GM21576 (cell line): ENCODE data around the gene TANGO2.

Experiments
- ATAC-seq: cut with Tn5 transposase; IDR thresholded peaks from one replicate; pipeline ENCODE4 v1.9.1; 2021; ENCODE audit warnings: mild to moderate bottlenecking, moderate library complexity; ENCODE audit not compliant: unreplicated experiment

The TANGO2 gene

GRCh38 chr22:20024650-20025397 lies 3.9 kb downstream of the TANGO2 start:
- no peak for ATAC-seq

GRCh38 chr22:20025401-20026203 lies 4.7 kb downstream of the TANGO2 start:
- ATAC-seq, result no peak

- no peak for ATAC-seq
Measured at GRCh38 chr22:20026204-20026908, 5.4 kb downstream of the TANGO2 start.

- no peak for ATAC-seq
Measured at GRCh38 chr22:20026996-20027601, 6.2 kb downstream of the TANGO2 start.

GRCh38 chr22:20027966-20028854 lies 7.3 kb downstream of the TANGO2 start:
- ATAC-seq, result no peak

GRCh38 chr22:20028855-20029549 lies 8.1 kb downstream of the TANGO2 start:
- ATAC-seq, result no peak

GRCh38 chr22:20029550-20030225 lies 8.8 kb downstream of the TANGO2 start:
- no peak for ATAC-seq

- ATAC-seq, result no peak
Measured at GRCh38 chr22:20031732-20032406, 11.0 kb downstream of the TANGO2 start.

GRCh38 chr22:20032407-20032991 lies 11.6 kb downstream of the TANGO2 start:
- ATAC-seq, result no peak

GRCh38 chr22:20033045-20033706 lies 12.3 kb downstream of the TANGO2 start:
- no peak for ATAC-seq

- no peak for ATAC-seq
Measured at GRCh38 chr22:20034143-20034542, 13.2 kb downstream of the TANGO2 start.

- no peak for ATAC-seq
Measured at GRCh38 chr22:20035375-20036083, 14.6 kb downstream of the TANGO2 start.

- ATAC-seq, result no peak
Measured at GRCh38 chr22:20036084-20036482, 15.2 kb downstream of the TANGO2 start.

GRCh38 chr22:20036535-20037392 lies 15.9 kb downstream of the TANGO2 start:
- ATAC-seq, result no peak

- ATAC-seq, result no peak
Measured at GRCh38 chr22:20037419-20037818, 16.5 kb downstream of the TANGO2 start.

- no peak for ATAC-seq
Measured at GRCh38 chr22:20038574-20038973, 17.7 kb downstream of the TANGO2 start.
